Stimulated activated CD8-positive, alpha-beta memory T cell treated with anti-CD3 and anti-CD28 coated beads, Interleukin-12 subunit alpha, Interleukin-12 subunit beta, amount 100 ng/mL, for 24 hours (primary cell): ENCODE measurements around the gene ETS2.

Experiments used
- DNase-seq: peaks from one replicate; pipeline ENCODE4 v3.0.0-alpha.2; 2020; ENCODE audit errors: extremely low read depth

ETS2 gene

GRCh38 chr21:38802050-38803026 is 3.4 kb upstream of the ETS2 start:
- DNase-seq = no peak

GRCh38 chr21:38803075-38803660 is 2.6 kb upstream of the ETS2 start:
- no peak for DNase-seq

- DNase-seq = no peak
These were observed 1.5 kb upstream of the ETS2 start for GRCh38 chr21:38804030-38804788.

- DNase-seq = no peak
These were observed 871 bp upstream of the ETS2 start for GRCh38 chr21:38804789-38805327.

GRCh38 chr21:38806153-38806941 is 618 bp downstream of the ETS2 start:
- no peak for DNase-seq

- no peak for DNase-seq
These were observed 1.2 kb downstream of the ETS2 start for GRCh38 chr21:38806942-38807284.

- DNase-seq = no peak
These were observed 1.7 kb downstream of the ETS2 start for GRCh38 chr21:38807441-38807871.

- no peak for DNase-seq
These were observed 2.3 kb downstream of the ETS2 start for GRCh38 chr21:38807986-38808385.

- DNase-seq = no peak
These were observed 3.6 kb downstream of the ETS2 start for GRCh38 chr21:38809198-38809878.

GRCh38 chr21:38810034-38810825 is 4.5 kb downstream of the ETS2 start:
- no peak for DNase-seq

GRCh38 chr21:38810826-38811164 is 5.1 kb downstream of the ETS2 start:
- DNase-seq = no peak

GRCh38 chr21:38811257-38811656 is 5.5 kb downstream of the ETS2 start:
- DNase-seq = no peak

- DNase-seq = no peak
These were observed 7.4 kb downstream of the ETS2 start for GRCh38 chr21:38813143-38813542.

GRCh38 chr21:38813547-38813946 is 7.8 kb downstream of the ETS2 start:
- no peak for DNase-seq

GRCh38 chr21:38814126-38815059 is 8.7 kb downstream of the ETS2 start:
- no peak for DNase-seq

GRCh38 chr21:38815060-38815405 is 9.3 kb downstream of the ETS2 start:
- DNase-seq = no peak

- DNase-seq = no peak
These were observed 10.8 kb downstream of the ETS2 start for GRCh38 chr21:38816400-38816977.
